ENCODE data around the gene SLC25A12.

- TF ChIP-seq GATA2 (IDR thresholded peaks at IDR 0.05; ENCODE audit: low read depth, low read length): no peak
- TF ChIP-seq GATA3 (IDR thresholded peaks at IDR 0.05; ENCODE audit: low read depth, low read length): no peak
Observed at GRCh38 chr2:171789956-171790355, 104.1 kb downstream of the SLC25A12 start.
